Natural killer cell treated with Interleukin-12 subunit alpha and Interleukin-12 subunit beta and Interleukin-15 and Interleukin-18, amount 100 ng/mL, for 72 hours (primary cell): ENCODE results near the gene GPR37L1. TPM values are rescaled to one million over a fixed set of nuclear protein-coding genes. Genes with fewer than 3 reads are reported as not detected.

Experiments
- total RNA-seq, 2 donors: library from RNA; stranded (reverse); gene quantifications; one replicate each; pipeline ENCODE4 v1.2.3, GENCODE V29; 2022

GPR37L1 gene
- total RNA-seq, 2 donors from 2014 or later = not detected

Other genes with a start within 250 kb of the GPR37L1 start
- 1 to 10 TPM; 2.5 TPM for gene SHISA4, start 234.0 kb upstream of the GPR37L1 start, total RNA-seq
- not detected for gene LMOD1, start 176.4 kb upstream of the GPR37L1 start, total RNA-seq
- 10 to 100 TPM; 81.5 to 89.5 TPM for gene TIMM17A, start 167.4 kb upstream of the GPR37L1 start, total RNA-seq
- 10 to 100 TPM; 50.1 to 54.3 TPM for gene RNPEP, start 140.3 kb upstream of the GPR37L1 start, total RNA-seq
- gene ELF3, start 112.3 kb upstream of the GPR37L1 start, total RNA-seq = under 1 TPM; 0.84 to 0.98 TPM
- gene ARL8A, start 21.8 kb downstream of the GPR37L1 start, total RNA-seq = 10 to 100 TPM; 68.0 to 80.0 TPM
- gene PTPN7, start 37.7 kb downstream of the GPR37L1 start, total RNA-seq = 100 to 1,000 TPM; 227 to 312 TPM
- 1 to 10 TPM; 5.8 to 5.9 TPM for gene LGR6, start 70.9 kb downstream of the GPR37L1 start, total RNA-seq
- 10 to 100 TPM; 49.0 to 55.5 TPM for gene UBE2T, start 219.0 kb downstream of the GPR37L1 start, total RNA-seq
- gene PPP1R12B, start 225.8 kb downstream of the GPR37L1 start, total RNA-seq = 10 to 100 TPM; 27.1 to 51.8 TPM